Uterus (tissue), 4 donors: Measurements from ENCODE around the gene NBEAL2. TPM values are rescaled to one million over a fixed set of nuclear protein-coding genes. Genes with fewer than 3 reads are reported as not detected.

Experiments
- DNase-seq, 2 donors: peaks; one replicate each; pipeline ENCODE4 v3.0.0-alpha.2; 2019 to 2020
- H3K27ac ChIP-seq, 2 donors: fragments of 200-600 bp; sonication (generic); 1 replicate in 1 of 2; 2 replicates in 1 of 2; pipeline ENCODE4 v1.5.1; 2016 to 2018
- H3K27me3 ChIP-seq, 2 donors: fragments of 200-600 bp; sonication (generic); one replicate each; pipeline ENCODE4 v1.5.1; 2018 to 2019; ENCODE audit warnings: control low read depth in 1 of 2
- H3K36me3 ChIP-seq, 2 donors: fragments of 200-600 bp; sonication (generic); one replicate each; pipeline ENCODE4 v1.5.1; 2019; ENCODE audit warnings: control low read depth in 1 of 2
- H3K4me1 ChIP-seq, 2 donors: fragments of 200-600 bp; sonication (generic); one replicate each; pipeline ENCODE4 v1.5.1; 2018 to 2019; ENCODE audit warnings: control low read depth in 1 of 2
- H3K4me3 ChIP-seq, 2 donors: fragments of 200-600 bp; sonication (generic); 1 replicate in 1 of 2; 2 replicates in 1 of 2; pipeline ENCODE4 v1.5.1; 2018 to 2019; ENCODE audit warnings: mild to moderate bottlenecking in 1 of 2
- H3K9me3 ChIP-seq, 2 donors: fragments of 200-600 bp; sonication (generic); one replicate each; pipeline ENCODE4 v1.5.1; 2019; ENCODE audit warnings: control low read depth in 1 of 2
- POLR2A ChIP-seq, 2 donors: fragments of 450-650 bp; IDR thresholded peaks; one replicate each; pipeline ENCODE4 v1.6.1; 2016; ENCODE audit warnings: antibody characterized with exemption in 2 of 2, mild to moderate bottlenecking in 1 of 2, moderate library complexity in 1 of 2
- intact Hi-C: fragments of 100-400 bp; cut with DNase I; formaldehyde crosslinking; loops from one replicate; pipeline ENCODE4 v1.15.1; 2023; ENCODE audit warnings: low total_unique reads
- total RNA-seq, 4 donors: library from RNA; depleted of rRNA in 3 of 4; stranded (reverse); fragments of >200 nt in 3 of 4; gene quantifications; one replicate each; pipeline versions ENCODE4 v1.1.0 to v1.2.4, GENCODE V29; 2014 to 2023
- TF ChIP-seq, protein P1 (sequence below), 4 experiments: fragments of 200-600 bp in 2 of 4; fragments of 450-650 bp in 2 of 4; sonication (generic) in 2 of 4; IDR thresholded peaks; one replicate each; pipeline ENCODE4 v1.5.1; 2016 to 2019; ENCODE audit warnings: antibody characterized with exemption in 4 of 4, mild to moderate bottlenecking in 2 of 4, moderate library complexity in 1 of 4
- donor health status: DM: yes; HTN: yes; CAD: no.

The NBEAL2 gene
- total RNA-seq, 4 donors from 2014 or later = 13.1 to 41.1 (median 23.8) TPM

DNA sequence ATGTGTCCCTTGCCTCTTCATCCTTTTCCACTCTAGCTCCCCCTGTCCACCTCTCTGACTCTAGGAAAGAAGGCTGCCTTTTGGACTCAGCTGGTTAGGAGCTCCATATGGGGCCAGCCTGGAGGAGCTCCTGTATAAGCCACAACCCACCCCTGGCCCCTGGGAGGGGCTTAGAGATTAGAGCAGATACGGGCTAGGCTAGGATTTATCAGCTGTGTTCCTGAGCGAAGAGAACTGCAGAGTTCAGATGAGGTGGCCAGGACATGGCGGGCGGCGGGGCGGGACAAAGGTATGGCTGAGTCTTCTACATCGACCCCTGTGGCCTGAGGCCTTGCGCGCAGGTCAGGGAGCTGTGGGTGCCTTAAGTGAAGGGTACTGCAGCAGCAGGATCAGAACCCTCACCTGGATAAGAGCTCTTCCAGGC, 7.9 kb downstream of the NBEAL2 start:
- Histone ChIP-seq H3K4me1 (no peaks in the 10 kb centered on the region), H3K27ac (no peak overlapping the region), H3K27me3 (no peaks in the 10 kb centered on the region), H3K4me3 (no peak overlapping the region), H3K9me3 (no peaks in the 10 kb centered on the region), H3K36me3 (no peaks in the 10 kb centered on the region)
- TF ChIP-seq POLR2A (IDR thresholded peaks at IDR 0.05) = no peak
- TF ChIP-seq, protein P1, sequence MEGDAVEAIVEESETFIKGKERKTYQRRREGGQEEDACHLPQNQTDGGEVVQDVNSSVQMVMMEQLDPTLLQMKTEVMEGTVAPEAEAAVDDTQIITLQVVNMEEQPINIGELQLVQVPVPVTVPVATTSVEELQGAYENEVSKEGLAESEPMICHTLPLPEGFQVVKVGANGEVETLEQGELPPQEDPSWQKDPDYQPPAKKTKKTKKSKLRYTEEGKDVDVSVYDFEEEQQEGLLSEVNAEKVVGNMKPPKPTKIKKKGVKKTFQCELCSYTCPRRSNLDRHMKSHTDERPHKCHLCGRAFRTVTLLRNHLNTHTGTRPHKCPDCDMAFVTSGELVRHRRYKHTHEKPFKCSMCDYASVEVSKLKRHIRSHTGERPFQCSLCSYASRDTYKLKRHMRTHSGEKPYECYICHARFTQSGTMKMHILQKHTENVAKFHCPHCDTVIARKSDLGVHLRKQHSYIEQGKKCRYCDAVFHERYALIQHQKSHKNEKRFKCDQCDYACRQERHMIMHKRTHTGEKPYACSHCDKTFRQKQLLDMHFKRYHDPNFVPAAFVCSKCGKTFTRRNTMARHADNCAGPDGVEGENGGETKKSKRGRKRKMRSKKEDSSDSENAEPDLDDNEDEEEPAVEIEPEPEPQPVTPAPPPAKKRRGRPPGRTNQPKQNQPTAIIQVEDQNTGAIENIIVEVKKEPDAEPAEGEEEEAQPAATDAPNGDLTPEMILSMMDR (IDR thresholded peaks at IDR 0.05) = no peak
- DNase-seq = no peak
- intact Hi-C loops = no loop called here

DNA sequence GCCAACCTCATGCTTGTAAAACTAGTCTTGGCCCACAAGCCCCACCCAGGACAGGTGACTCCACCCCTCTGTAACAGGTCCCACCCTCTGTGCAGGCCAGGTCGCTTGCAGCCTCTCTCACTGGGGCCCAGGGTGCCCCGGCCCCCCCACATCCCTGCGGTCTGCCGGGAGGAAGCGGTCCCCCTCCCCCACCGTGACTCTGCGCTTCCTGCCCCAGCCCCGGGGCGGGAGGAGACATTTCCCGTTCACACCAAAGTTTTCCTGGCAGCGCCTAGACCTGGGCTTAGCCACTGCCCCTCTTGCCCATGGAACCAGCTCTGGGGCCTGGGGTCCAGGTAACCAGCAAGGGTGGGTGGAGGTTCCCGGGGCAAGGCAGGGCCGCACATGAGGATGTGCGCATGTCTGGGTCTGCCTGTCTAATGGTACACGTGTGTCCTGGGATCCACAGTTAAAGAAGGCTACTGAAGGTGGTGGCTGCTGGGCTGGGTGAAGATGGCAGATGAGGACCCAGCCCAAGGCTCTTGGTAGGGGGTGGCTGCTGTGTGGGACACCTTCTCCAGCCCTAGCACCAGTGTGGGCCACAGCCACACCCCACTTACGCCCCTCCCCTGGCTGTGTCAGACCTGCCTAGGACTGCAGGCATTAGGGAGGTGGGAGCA, 8.4 kb downstream of the NBEAL2 start:
- peak in 1 of 2 donors; percentile 41 for DNase-seq

DNA sequence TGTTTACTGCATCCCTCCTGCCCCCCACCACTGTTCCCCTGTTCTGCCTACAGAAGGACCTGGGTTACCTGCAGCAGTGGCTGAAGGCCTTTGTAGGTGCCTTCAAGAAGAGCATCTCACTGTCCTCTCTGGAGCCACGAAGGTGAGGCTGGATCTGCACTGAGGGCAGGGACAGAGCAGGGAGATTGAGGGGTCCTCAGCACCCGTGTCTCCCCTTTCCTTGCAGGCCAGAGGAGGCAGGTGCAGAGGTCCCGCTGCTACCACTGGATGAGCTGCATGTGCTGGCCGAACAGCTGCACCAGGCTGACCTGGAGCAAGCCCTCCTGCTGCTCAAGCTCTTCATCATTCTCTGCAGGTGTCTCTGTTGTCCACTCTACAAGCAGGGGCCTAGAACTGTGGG, 9.2 kb downstream of the NBEAL2 start:
- Histone ChIP-seq H3K9me3 (no peaks in the 10 kb centered on the region), H3K27ac (no peak overlapping the region), H3K36me3 (no peaks in the 10 kb centered on the region), H3K4me3 (no peak overlapping the region), H3K27me3 (no peaks in the 10 kb centered on the region), H3K4me1 (no peaks in the 10 kb centered on the region)
- no peak for DNase-seq
- TF ChIP-seq, protein P1 (IDR thresholded peaks at IDR 0.05) = no peak
- intact Hi-C loops = no loop called here

More for the DNA sequence above, 8.4 kb downstream of the NBEAL2 start:
- no peak overlapping the region for H3K4me3 ChIP-seq
- H3K36me3 ChIP-seq = no peaks in the 10 kb centered on the region
- no peaks in the 10 kb centered on the region for H3K4me1 ChIP-seq
- intact Hi-C loops = no loop called here
- no peaks in the 10 kb centered on the region for H3K27me3 ChIP-seq
- TF ChIP-seq, protein P1 (IDR thresholded peaks at IDR 0.05) = no peak
- TF ChIP-seq POLR2A (IDR thresholded peaks at IDR 0.05) = no peak
- H3K27ac ChIP-seq = no peak overlapping the region
- H3K9me3 ChIP-seq = no peaks in the 10 kb centered on the region

DNA sequence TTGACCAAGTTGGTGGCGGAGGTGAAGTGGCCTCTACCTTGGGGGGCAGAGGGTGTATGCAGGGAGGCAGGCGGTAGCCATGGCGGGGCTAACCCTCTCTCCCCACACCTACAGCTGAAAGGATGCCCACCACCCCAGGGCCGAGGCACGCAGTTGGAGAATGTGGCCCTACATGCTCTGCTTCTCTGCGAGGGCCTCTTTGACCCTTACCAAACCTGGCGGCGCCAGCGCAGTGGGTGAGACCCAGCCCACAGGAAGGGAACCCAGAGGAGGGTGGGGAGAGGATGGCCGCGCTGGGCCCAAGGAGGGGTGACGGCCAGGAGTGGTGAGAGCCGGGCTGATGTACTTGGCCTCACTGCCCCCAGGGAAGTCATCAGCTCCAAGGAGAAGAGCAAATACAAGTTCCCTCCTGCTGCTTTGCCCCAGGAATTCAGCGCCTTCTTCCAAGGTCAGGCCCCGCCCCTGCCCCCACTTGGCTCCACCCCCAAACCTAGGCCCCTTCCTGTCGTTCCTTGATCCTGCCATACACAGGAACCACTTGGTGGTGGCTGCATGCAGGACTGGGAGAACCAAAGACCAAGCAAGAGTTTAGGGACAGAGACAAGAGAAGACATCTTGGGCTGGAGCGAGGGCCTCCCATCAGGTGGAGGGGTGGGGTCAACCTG, 9.8 kb downstream of the NBEAL2 start:
- no peaks in the 10 kb centered on the region for H3K36me3 ChIP-seq
- no peaks in the 10 kb centered on the region for H3K9me3 ChIP-seq
- H3K27me3 ChIP-seq = no peaks in the 10 kb centered on the region
- no peaks in the 10 kb centered on the region for H3K4me1 ChIP-seq
- intact Hi-C loops = no loop called here
- no peak overlapping the region for H3K4me3 ChIP-seq
- no peak overlapping the region for H3K27ac ChIP-seq
- DNase-seq = no peak
- TF ChIP-seq, protein P1 (IDR thresholded peaks at IDR 0.05) = no peak
- no peak for TF ChIP-seq POLR2A (IDR thresholded peaks at IDR 0.05)

DNA sequence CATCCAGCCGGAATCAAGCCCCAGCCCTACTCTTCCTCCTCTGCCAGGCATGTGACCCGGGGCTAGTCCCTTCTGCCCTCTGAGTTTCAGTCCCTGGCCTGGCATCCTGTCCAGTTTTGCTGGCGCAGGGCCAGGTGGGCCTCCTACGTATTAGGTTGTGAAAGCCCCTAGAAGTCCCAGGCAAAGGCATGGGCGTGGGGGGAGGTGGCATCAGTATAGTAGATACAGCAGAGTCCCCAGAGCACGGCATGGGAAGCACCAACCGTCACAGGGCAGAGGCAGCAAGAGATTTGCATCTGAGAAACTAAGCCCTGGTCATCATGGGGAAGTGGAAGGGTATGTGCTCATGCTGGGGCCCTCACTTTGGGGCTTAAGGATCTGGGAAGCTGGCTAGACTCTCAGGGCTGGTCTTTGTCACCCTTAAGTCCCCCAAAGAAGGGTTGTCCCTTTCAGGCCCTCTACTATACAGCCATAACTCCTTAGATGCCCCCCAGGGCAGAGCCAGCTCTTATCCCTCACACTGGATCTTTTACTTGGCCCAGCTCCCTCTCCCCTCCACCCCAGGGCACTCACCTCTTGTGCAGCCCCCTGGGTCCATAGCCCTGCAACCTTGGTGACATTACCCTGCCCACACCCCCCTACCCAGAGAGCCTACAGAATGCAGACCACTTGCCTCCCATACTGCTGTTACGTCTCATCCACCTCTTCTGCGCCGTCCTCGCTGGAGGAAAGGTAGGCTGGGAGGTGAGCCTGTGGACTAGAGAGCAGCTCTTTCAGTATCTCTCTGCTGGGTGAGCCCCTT, 11.3 kb downstream of the NBEAL2 start:
- TF ChIP-seq POLR2A (IDR thresholded peaks at IDR 0.05) = no peak
- TF ChIP-seq, protein P1 (IDR thresholded peaks at IDR 0.05) = no peak
- Histone ChIP-seq H3K36me3 (no peaks in the 10 kb centered on the region), H3K9me3 (no peaks in the 10 kb centered on the region), H3K27ac (no peak overlapping the region), H3K4me1 (no peaks in the 10 kb centered on the region), H3K27me3 (no peaks in the 10 kb centered on the region), H3K4me3 (no peak overlapping the region)
- intact Hi-C loops = no loop called here
- no peak for DNase-seq
